ENCODE measurements around the gene MDH1B.

Gene MDH1B

DNA sequence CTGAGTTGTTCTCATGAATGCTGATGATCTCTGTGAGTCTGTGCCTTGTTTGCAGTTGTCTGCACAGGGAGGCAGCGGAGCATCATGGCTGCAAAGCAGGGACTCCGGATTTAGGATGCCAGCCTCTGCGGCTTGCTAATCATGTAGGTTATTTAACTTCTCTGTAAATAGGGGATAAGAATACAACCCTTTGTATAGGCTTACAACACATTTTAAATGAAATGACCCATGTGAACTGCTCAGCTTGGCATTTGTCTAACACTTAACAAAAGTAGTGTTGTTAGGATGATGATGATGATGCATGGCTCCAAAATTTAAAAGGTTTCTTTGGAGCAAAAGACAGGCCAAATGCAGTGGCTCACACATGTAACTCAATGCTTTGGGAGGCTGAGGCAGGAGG is 66.3 kb downstream of the MDH1B start:
- in situ Hi-C loops (cut with MboI; ENCODE audit: low sequenced_read_pairs): no loop called here

GRCh38 chr2:206696910-206697309 is 68.2 kb downstream of the MDH1B start:
- in situ Hi-C loops (cut with MboI; ENCODE audit: low sequenced_read_pairs): no loop called here

DNA sequence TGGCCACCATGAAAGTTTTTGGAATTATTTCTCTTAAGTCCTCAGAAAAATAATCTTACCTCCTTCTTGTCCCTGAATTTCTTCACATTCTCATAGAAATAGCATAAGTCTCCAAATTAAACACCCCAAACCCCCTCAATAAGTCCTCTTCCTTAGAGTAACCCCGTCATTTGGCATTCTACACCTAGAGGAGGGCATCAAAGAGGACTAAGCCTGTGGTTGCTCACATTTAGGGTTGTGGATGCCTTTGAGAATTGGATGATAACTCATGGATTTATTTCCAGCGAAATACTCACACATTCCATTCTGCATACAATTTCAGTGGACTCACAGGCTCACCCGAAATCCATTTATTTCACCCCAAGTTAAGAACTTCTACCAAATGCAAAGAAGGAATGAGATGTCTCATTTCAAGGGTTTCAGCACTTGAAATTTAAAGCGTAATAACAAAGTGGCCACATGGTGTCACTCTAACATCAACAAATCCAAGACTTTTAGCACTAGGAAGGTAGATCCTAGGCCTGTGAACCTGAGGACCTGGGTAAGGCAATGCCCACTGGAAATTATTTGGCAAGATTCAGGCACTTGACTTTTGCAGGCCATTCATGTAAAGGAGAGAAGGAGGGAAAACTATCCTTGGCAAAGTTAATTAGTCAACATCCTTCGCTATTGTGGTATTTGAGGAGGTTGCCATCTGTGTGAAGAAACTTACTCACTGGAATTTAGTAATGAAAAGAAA is 71.6 kb downstream of the MDH1B start:
- in situ Hi-C loops (cut with MboI; ENCODE audit: low sequenced_read_pairs): loop anchor here (5.0 kb wide), 1 partner anchor 779 kb away; no protein-coding TSS in a partner anchor

- in situ Hi-C loops (cut with MboI; ENCODE audit: low sequenced_read_pairs): loop anchor here (5.0 kb wide), 1 partner anchor 779 kb away; no protein-coding TSS in a partner anchor
Observed at GRCh38 chr2:206692971-206693370, 72.2 kb downstream of the MDH1B start.

DNA sequence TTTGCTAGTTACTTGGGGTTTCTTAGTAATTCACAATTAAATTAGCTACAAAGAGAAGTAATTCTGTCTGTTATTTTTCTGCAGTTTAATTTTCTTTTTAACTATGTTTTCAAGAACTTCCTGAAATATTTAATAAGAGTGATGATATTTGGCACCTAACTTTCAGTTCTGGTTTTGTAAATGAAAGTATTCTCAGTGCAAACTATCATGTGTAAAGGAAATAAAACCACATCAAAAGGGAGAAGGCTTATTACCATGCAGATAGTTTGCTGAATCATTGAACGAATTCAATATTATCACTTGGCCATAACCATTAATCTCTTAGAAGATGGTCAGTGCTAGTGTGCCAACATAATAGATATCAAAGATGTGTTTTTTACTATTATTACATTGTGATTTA is 76.1 kb downstream of the MDH1B start:
- in situ Hi-C loops (cut with MboI; ENCODE audit: low sequenced_read_pairs): no loop called here

DNA sequence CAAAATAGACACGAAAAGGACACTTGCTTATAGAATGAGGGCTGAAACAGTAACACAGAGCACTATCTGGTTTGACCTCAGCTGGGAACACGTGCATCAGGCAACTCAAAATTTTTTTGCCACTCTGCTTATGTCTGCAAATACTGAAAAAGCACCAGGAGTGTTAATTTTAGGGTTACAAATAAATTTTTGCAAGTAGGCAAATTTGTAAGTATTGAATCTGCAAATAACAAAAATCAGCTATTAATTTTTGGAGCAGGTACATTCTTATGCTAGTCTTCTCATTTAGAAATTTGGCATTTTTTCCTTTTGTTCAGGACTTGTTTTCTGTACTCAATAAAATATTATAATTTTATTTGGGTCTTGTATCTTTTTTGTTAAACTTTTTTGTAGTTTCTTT is 76.7 kb downstream of the MDH1B start:
- in situ Hi-C loops (cut with MboI; ENCODE audit: low sequenced_read_pairs): no loop called here
